Stomach (tissue), 9 donors: ENCODE results near the gene RAB3C. TPM values are rescaled to one million over a fixed set of nuclear protein-coding genes. Genes with fewer than 3 reads are reported as not detected.

Experiments used
- DNase-seq, 2 donors: peaks; one replicate each; pipeline versions ENCODE4 v3.0.0 to v3.0.0-alpha.2; 2013 to 2019
- H3K27ac ChIP-seq, 5 donors: fragments of 200-600 bp in 4 of 5; sonication (generic) in 4 of 5; one replicate each; pipeline ENCODE4 v1.5.1; 2013 to 2019; ENCODE audit warnings: mild to moderate bottlenecking in 1 of 5, moderate library complexity in 1 of 5
- H3K27me3 ChIP-seq, 3 donors: fragments of 200-600 bp; sonication (generic); one replicate each; pipeline ENCODE4 v1.5.1; 2017 to 2019; ENCODE audit warnings: mixed run types in 1 of 3
- H3K36me3 ChIP-seq, 4 donors: fragments of 200-600 bp; sonication (generic); 1 replicate in 3 of 4; 2 replicates in 1 of 4; pipeline ENCODE4 v1.5.1; 2016 to 2019
- H3K4me1 ChIP-seq, 4 donors: fragments of 200-600 bp; sonication (generic); one replicate each; pipeline ENCODE4 v1.5.1; 2016 to 2019
- H3K4me3 ChIP-seq, 4 donors: fragments of 200-600 bp; sonication (generic) in 3 of 4; one replicate each; pipeline ENCODE4 v1.5.1; 2016 to 2019; ENCODE audit warnings: mild to moderate bottlenecking in 1 of 4
- H3K9me3 ChIP-seq, 4 donors: fragments of 200-600 bp; sonication (generic); one replicate each; pipeline ENCODE4 v1.5.1; 2016 to 2019
- EP300 ChIP-seq: sonication (generic); formaldehyde crosslinking; IDR thresholded peaks from one replicate; pipeline ENCODE4 v1.6.1; 2017; ENCODE audit warnings: antibody characterized with exemption
- POLR2A ChIP-seq, 4 donors: fragments of 450-650 bp; IDR thresholded peaks; one replicate each; pipeline ENCODE4 v1.6.1; 2016; ENCODE audit warnings: antibody characterized with exemption in 4 of 4, control low read depth in 2 of 4, mild to moderate bottlenecking in 1 of 4, moderate library complexity in 1 of 4
- POLR2AphosphoS5 ChIP-seq, 3 donors: sonication (generic); formaldehyde crosslinking; IDR thresholded peaks; one replicate each; pipeline ENCODE4 v1.6.1; 2016; ENCODE audit warnings: antibody characterized with exemption in 3 of 3
- WGBS, 5 donors: extraction: QIAGEN DNeasy Blood & Tissue Kit in 3 of 5; methylation state at CpG; one replicate each; pipeline versions ENCODE4 v1.1.5 to v1.1.7; 2013 to 2018; 5-methylcytosine and 5-hydroxymethylcytosine counted together
- intact Hi-C: fragments of 100-400 bp; cut with DNase I; formaldehyde crosslinking; loops from one replicate; pipeline ENCODE4 v1.15.1; 2023; ENCODE audit warnings: low total_unique reads
- polyA plus RNA-seq, 3 donors: library from polyadenylated mRNA; stranded (reverse); fragments of 200-250 nt; gene quantifications; one replicate each; pipeline ENCODE4 v1.2.3, GENCODE V29; 2013
- total RNA-seq, 5 donors: library from RNA; depleted of rRNA; stranded (reverse); fragments of >200 nt; gene quantifications; one replicate each; pipeline versions ENCODE4 v1.1.0 to v1.2.3, GENCODE V29; 2014 to 2016
- TF ChIP-seq, protein P1 (sequence below), 7 experiments: fragments of 450-650 bp in 4 of 7; fragments of 200-600 bp in 3 of 7; sonication (generic) in 3 of 7; IDR thresholded peaks; one replicate each; pipeline ENCODE4 v1.5.1; 2016 to 2019; ENCODE audit warnings: antibody characterized with exemption in 7 of 7, control low read depth in 2 of 7, mild to moderate bottlenecking in 1 of 7
- donor health status: healthy with polysubstance abuse.
- donor health status: Bipolar disorder and iron deficiency.
- donor health status: healthy.

The RAB3C gene
- total and polyA plus RNA-seq, 8 donors: 0.31 to 7.9 (median 2.2) TPM; not detected in 3

DNA sequence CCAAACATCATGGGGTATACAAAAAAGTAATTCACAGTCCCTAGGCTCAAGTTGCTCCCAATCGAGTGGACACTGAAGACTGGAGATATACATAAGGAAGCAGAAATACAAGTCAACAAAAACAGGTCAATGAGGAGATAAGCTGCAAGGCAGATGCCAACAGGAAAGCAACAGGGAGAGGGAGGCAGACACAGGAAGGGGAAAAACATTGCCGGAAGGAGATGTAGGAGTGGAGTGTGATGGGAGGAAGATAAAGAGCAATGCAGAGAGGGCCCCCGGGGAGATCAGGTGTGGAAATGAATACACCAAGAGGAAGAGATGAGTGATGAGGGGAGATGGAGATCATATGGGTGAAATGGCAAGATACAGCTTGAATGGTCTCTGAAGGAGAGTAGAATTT lies 243.0 kb downstream of the RAB3C start:
- no peaks in the 10 kb centered on the region for H3K36me3 ChIP-seq
- no peak overlapping the region for H3K27ac ChIP-seq
- no peaks in the 10 kb centered on the region for H3K27me3 ChIP-seq
- TF ChIP-seq POLR2AphosphoS5 (IDR thresholded peaks at IDR 0.05): no peak
- TF ChIP-seq EP300: no peak
- TF ChIP-seq, protein P1, sequence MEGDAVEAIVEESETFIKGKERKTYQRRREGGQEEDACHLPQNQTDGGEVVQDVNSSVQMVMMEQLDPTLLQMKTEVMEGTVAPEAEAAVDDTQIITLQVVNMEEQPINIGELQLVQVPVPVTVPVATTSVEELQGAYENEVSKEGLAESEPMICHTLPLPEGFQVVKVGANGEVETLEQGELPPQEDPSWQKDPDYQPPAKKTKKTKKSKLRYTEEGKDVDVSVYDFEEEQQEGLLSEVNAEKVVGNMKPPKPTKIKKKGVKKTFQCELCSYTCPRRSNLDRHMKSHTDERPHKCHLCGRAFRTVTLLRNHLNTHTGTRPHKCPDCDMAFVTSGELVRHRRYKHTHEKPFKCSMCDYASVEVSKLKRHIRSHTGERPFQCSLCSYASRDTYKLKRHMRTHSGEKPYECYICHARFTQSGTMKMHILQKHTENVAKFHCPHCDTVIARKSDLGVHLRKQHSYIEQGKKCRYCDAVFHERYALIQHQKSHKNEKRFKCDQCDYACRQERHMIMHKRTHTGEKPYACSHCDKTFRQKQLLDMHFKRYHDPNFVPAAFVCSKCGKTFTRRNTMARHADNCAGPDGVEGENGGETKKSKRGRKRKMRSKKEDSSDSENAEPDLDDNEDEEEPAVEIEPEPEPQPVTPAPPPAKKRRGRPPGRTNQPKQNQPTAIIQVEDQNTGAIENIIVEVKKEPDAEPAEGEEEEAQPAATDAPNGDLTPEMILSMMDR (IDR thresholded peaks at IDR 0.05): no peak
- no peak for TF ChIP-seq POLR2A (IDR thresholded peaks at IDR 0.05)
- DNase-seq: no peak
- intact Hi-C loops: no loop called here
- 58 to 72% (median 68%) methylated on average over 3 of the region's 3 CpGs for WGBS, 5 donors
- no peaks in the 10 kb centered on the region for H3K4me1 ChIP-seq
- no peaks in the 10 kb centered on the region for H3K9me3 ChIP-seq
- H3K4me3 ChIP-seq: no peak overlapping the region

DNA sequence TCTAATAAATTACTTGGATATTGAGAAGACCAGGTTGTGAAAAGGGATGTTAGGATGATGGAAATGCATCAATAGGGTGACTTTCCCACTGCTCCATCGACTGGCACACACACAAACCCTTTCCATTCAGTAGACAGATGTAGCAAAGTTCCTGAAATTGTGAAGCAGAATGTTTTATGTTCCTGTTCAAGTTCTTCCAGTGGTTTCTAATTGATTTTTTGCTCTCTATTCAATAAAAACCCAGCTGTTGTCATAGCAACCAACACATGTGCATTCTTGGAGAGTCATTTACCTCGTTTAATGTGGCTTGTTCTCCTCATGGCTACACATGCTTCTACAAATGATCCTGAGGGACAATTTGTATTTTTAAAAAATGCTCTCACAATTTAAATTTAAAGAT lies 244.6 kb downstream of the RAB3C start:
- Histone ChIP-seq H3K27ac (no peak overlapping the region), H3K9me3 (no peaks in the 10 kb centered on the region), H3K4me1 (no peaks in the 10 kb centered on the region), H3K36me3 (no peaks in the 10 kb centered on the region), H3K27me3 (no peaks in the 10 kb centered on the region), H3K4me3 (no peak overlapping the region)
- 40 to 62% (median 49%) methylated on average over 2 of the region's 2 CpGs for WGBS, 5 donors
- DNase-seq: no peak
- TF ChIP-seq EP300 (no peak), POLR2AphosphoS5 (IDR thresholded peaks at IDR 0.05) (no peak), POLR2A (IDR thresholded peaks at IDR 0.05) (no peak)
- TF ChIP-seq, protein P1 (IDR thresholded peaks at IDR 0.05): no peak
- intact Hi-C loops: no loop called here

DNA sequence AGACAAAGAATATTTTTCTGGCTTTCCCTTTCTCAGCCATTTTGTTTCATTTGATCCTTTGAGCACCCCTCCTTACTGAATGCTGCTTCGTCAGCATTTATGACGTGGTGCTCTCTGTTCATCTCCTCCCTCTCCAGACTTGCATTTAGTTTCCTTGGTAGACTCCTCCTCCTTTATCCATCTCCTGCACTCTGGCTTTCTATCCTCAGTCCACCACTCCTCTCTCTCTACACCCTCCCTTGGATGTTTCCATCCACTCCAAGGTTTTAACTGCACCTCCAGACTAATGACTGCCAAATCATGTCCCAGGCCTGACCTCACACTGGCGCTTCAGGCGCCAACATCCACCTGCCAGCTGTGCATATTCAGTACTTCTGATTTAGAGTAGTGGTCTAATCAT lies 245.4 kb downstream of the RAB3C start:
- 86 to 93% (median 88%) methylated on average over 4 of the region's 4 CpGs for WGBS, 5 donors
- DNase-seq: no peak
- H3K27me3 ChIP-seq: no peaks in the 10 kb centered on the region
- intact Hi-C loops: no loop called here
- H3K9me3 ChIP-seq: no peaks in the 10 kb centered on the region
- no peaks in the 10 kb centered on the region for H3K4me1 ChIP-seq
- no peak overlapping the region for H3K4me3 ChIP-seq
- no peak overlapping the region for H3K27ac ChIP-seq
- H3K36me3 ChIP-seq: no peaks in the 10 kb centered on the region
- TF ChIP-seq POLR2A (IDR thresholded peaks at IDR 0.05) (no peak), POLR2AphosphoS5 (IDR thresholded peaks at IDR 0.05) (no peak), EP300 (no peak)
- TF ChIP-seq, protein P1 (IDR thresholded peaks at IDR 0.05): no peak

DNA sequence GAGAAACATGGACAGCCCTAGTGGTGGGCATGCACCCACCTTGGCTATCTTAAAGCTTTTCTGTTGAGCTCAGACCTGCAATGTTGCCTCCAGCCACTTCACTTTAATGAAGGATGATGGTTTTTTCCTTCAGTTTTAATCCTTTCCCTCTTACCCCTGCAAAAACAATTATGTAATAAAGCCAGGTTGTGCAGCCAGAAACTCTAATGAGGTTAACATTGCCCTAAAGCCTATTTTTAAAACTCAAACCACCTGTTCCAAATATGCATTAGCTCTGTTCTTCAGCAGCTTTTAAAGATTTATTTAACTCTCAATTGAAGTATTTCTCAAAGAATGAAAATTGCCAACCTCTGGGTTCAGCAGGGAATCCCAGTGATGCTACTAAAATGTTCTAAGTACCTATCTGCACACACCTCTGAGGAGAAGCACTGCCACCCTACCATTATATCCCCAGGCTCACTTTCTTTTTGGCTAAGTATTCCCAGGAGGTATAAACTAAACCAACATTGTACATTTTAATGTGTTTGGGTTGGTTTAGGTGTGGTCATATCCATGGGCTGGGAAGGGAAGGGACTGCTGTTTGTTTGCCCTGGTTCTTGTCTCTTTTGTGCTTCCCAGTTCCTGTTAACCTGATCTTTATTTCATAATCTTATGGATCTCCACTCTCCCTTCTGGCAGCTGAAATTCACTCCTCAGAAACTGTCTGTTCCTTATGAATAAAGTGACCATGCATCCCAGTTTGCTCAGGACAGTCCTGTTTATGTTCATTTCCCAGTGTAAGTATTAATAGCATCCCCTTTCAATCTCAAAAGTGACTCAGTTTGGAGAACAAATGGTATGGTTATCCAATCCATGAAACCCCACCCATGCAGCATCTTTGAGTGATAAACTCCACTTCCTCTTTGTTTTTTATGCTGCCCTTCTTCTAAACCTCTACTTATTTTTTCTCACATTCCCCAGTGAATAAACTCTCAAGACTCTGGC lies 251.7 kb downstream of the RAB3C start:
- no peaks in the 10 kb centered on the region for H3K36me3 ChIP-seq
- no peak overlapping the region for H3K27ac ChIP-seq
- H3K4me3 ChIP-seq: no peak overlapping the region
- H3K4me1 ChIP-seq: no peaks in the 10 kb centered on the region
- intact Hi-C loops: no loop called here
- DNase-seq: no peak
- TF ChIP-seq EP300: no peak
- no peak for TF ChIP-seq POLR2AphosphoS5 (IDR thresholded peaks at IDR 0.05)
- TF ChIP-seq POLR2A (IDR thresholded peaks at IDR 0.05): no peak
- TF ChIP-seq, protein P1 (IDR thresholded peaks at IDR 0.05): no peak
- H3K27me3 ChIP-seq: no peaks in the 10 kb centered on the region
- H3K9me3 ChIP-seq: peaks cover 0 to 10% (median 2%) of the 10 kb centered on the region in 4 donors
